ENCODE measurements around the gene CHRNA3.

The CHRNA3 gene

GRCh38 chr15:78603467-78603866, 17.3 kb downstream of the CHRNA3 start:
- H3K4me3 ChIP-seq (ENCODE audit: low read length) = no peak overlapping the region
- no peaks in the 10 kb centered on the region for H3K36me3 ChIP-seq (ENCODE audit: control insufficient read depth, insufficient read depth, low read length)
- no peaks in the 10 kb centered on the region for H3K4me1 ChIP-seq (ENCODE audit: control insufficient read depth, insufficient read depth, low read length)
- H3K27ac ChIP-seq (ENCODE audit: low read depth, low read length) = no peak overlapping the region
- no peaks in the 10 kb centered on the region for H3K27me3 ChIP-seq (ENCODE audit: control insufficient read depth, insufficient read depth, low read length)
- no peak overlapping the region for H3K9ac ChIP-seq (ENCODE audit: low read length)

GRCh38 chr15:78599189-78599588, 21.6 kb downstream of the CHRNA3 start:
- Histone ChIP-seq H3K27me3 (ENCODE audit: control insufficient read depth, insufficient read depth, low read length) (no peaks in the 10 kb centered on the region), H3K4me1 (ENCODE audit: control insufficient read depth, insufficient read depth, low read length) (no peaks in the 10 kb centered on the region), H3K27ac (ENCODE audit: low read depth, low read length) (no peak overlapping the region)

GRCh38 chr15:78598348-78598747, 22.4 kb downstream of the CHRNA3 start:
- no peaks in the 10 kb centered on the region for H3K27me3 ChIP-seq (ENCODE audit: control insufficient read depth, insufficient read depth, low read length)
- H3K9ac ChIP-seq (ENCODE audit: low read length) = no peak overlapping the region
- H3K27ac ChIP-seq (ENCODE audit: low read depth, low read length) = no peak overlapping the region
- H3K4me3 ChIP-seq (ENCODE audit: low read length) = no peak overlapping the region
- H3K4me1 ChIP-seq (ENCODE audit: control insufficient read depth, insufficient read depth, low read length) = no peaks in the 10 kb centered on the region
- no peaks in the 10 kb centered on the region for H3K36me3 ChIP-seq (ENCODE audit: control insufficient read depth, insufficient read depth, low read length)

More at GRCh38 chr15:78599189-78599588, 21.6 kb downstream of the CHRNA3 start:
- H3K36me3 ChIP-seq (ENCODE audit: control insufficient read depth, insufficient read depth, low read length) = no peaks in the 10 kb centered on the region
- no peak overlapping the region for H3K4me3 ChIP-seq (ENCODE audit: low read length)
- H3K9ac ChIP-seq (ENCODE audit: low read length) = no peak overlapping the region

- Histone ChIP-seq H3K4me3 (ENCODE audit: low read length) (no peak overlapping the region), H3K27ac (ENCODE audit: low read depth, low read length) (no peak overlapping the region), H3K27me3 (ENCODE audit: control insufficient read depth, insufficient read depth, low read length) (no peaks in the 10 kb centered on the region), H3K4me1 (ENCODE audit: control insufficient read depth, insufficient read depth, low read length) (no peaks in the 10 kb centered on the region), H3K9ac (ENCODE audit: low read length) (no peak overlapping the region), H3K36me3 (ENCODE audit: control insufficient read depth, insufficient read depth, low read length) (no peaks in the 10 kb centered on the region)
Observed at GRCh38 chr15:78597583-78597982, 23.2 kb downstream of the CHRNA3 start.

- H3K4me1 ChIP-seq (ENCODE audit: control insufficient read depth, insufficient read depth, low read length) = no peaks in the 10 kb centered on the region
- no peaks in the 10 kb centered on the region for H3K36me3 ChIP-seq (ENCODE audit: control insufficient read depth, insufficient read depth, low read length)
- no peak overlapping the region for H3K27ac ChIP-seq (ENCODE audit: low read depth, low read length)
- H3K27me3 ChIP-seq (ENCODE audit: control insufficient read depth, insufficient read depth, low read length) = no peaks in the 10 kb centered on the region
- H3K9ac ChIP-seq (ENCODE audit: low read length) = no peak overlapping the region
- no peak overlapping the region for H3K4me3 ChIP-seq (ENCODE audit: low read length)
Observed at GRCh38 chr15:78574944-78575343, 45.9 kb downstream of the CHRNA3 start.

GRCh38 chr15:78573416-78573815, 47.4 kb downstream of the CHRNA3 start:
- Histone ChIP-seq H3K4me1 (ENCODE audit: control insufficient read depth, insufficient read depth, low read length) (no peaks in the 10 kb centered on the region), H3K27me3 (ENCODE audit: control insufficient read depth, insufficient read depth, low read length) (no peaks in the 10 kb centered on the region), H3K9ac (ENCODE audit: low read length) (no peak overlapping the region), H3K36me3 (ENCODE audit: control insufficient read depth, insufficient read depth, low read length) (no peaks in the 10 kb centered on the region), H3K4me3 (ENCODE audit: low read length) (no peak overlapping the region), H3K27ac (ENCODE audit: low read depth, low read length) (no peak overlapping the region)

GRCh38 chr15:78571382-78571781, 49.4 kb downstream of the CHRNA3 start:
- H3K9ac ChIP-seq (ENCODE audit: low read length) = no peak overlapping the region
- H3K4me1 ChIP-seq (ENCODE audit: control insufficient read depth, insufficient read depth, low read length) = no peaks in the 10 kb centered on the region
- H3K36me3 ChIP-seq (ENCODE audit: control insufficient read depth, insufficient read depth, low read length) = no peaks in the 10 kb centered on the region
- no peak overlapping the region for H3K4me3 ChIP-seq (ENCODE audit: low read length)
- no peak overlapping the region for H3K27ac ChIP-seq (ENCODE audit: low read depth, low read length)
- H3K27me3 ChIP-seq (ENCODE audit: control insufficient read depth, insufficient read depth, low read length) = no peaks in the 10 kb centered on the region

- H3K36me3 ChIP-seq (ENCODE audit: control insufficient read depth, insufficient read depth, low read length) = no peaks in the 10 kb centered on the region
- H3K9ac ChIP-seq (ENCODE audit: low read length) = no peak overlapping the region
- H3K27me3 ChIP-seq (ENCODE audit: control insufficient read depth, insufficient read depth, low read length) = no peaks in the 10 kb centered on the region
- no peaks in the 10 kb centered on the region for H3K4me1 ChIP-seq (ENCODE audit: control insufficient read depth, insufficient read depth, low read length)
- no peak overlapping the region for H3K4me3 ChIP-seq (ENCODE audit: low read length)
- H3K27ac ChIP-seq (ENCODE audit: low read depth, low read length) = no peak overlapping the region
Observed at GRCh38 chr15:78570710-78571109, 50.1 kb downstream of the CHRNA3 start.

GRCh38 chr15:78567531-78567930, 53.3 kb downstream of the CHRNA3 start:
- H3K4me1 ChIP-seq (ENCODE audit: control insufficient read depth, insufficient read depth, low read length) = peaks cover 2% of the 10 kb centered on the region
- no peak overlapping the region for H3K27ac ChIP-seq (ENCODE audit: low read depth, low read length)
- no peaks in the 10 kb centered on the region for H3K36me3 ChIP-seq (ENCODE audit: control insufficient read depth, insufficient read depth, low read length)
- H3K9ac ChIP-seq (ENCODE audit: low read length) = no peak overlapping the region
- H3K27me3 ChIP-seq (ENCODE audit: control insufficient read depth, insufficient read depth, low read length) = no peaks in the 10 kb centered on the region
- no peak overlapping the region for H3K4me3 ChIP-seq (ENCODE audit: low read length)

GRCh38 chr15:78565951-78566774, 54.6 kb downstream of the CHRNA3 start:
- Histone ChIP-seq H3K36me3 (ENCODE audit: control insufficient read depth, insufficient read depth, low read length) (no peaks in the 10 kb centered on the region), H3K4me1 (ENCODE audit: control insufficient read depth, insufficient read depth, low read length) (peaks cover 2% of the 10 kb centered on the region), H3K27me3 (ENCODE audit: control insufficient read depth, insufficient read depth, low read length) (no peaks in the 10 kb centered on the region), H3K27ac (ENCODE audit: low read depth, low read length) (peak overlapping the region; percentile 2), H3K9ac (ENCODE audit: low read length) (no peak overlapping the region), H3K4me3 (ENCODE audit: low read length) (peak overlapping the region; percentile 60)

GRCh38 chr15:78565097-78565950, 55.5 kb downstream of the CHRNA3 start, which contains the start of gene CHRNA5:
TSS of gene CHRNA5 (plus strand) at chr15:78565520. CDS start at chr15:78565720, 200 bp downstream.
- Histone ChIP-seq H3K4me1 (ENCODE audit: control insufficient read depth, insufficient read depth, low read length) (peaks cover 2% of the 10 kb centered on the region), H3K9ac (ENCODE audit: low read length) (no peak within 1 kb of the TSS), H3K36me3 (ENCODE audit: control insufficient read depth, insufficient read depth, low read length) (no peaks in the 10 kb centered on the region), H3K4me3 (ENCODE audit: low read length) (peak within 1 kb of the TSS; percentile 60), H3K27me3 (ENCODE audit: control insufficient read depth, insufficient read depth, low read length) (no peaks in the 10 kb centered on the region), H3K27ac (ENCODE audit: low read depth, low read length) (peak within 1 kb of the TSS; percentile 43)

GRCh38 chr15:78564743-78565096, 56.1 kb downstream of the CHRNA3 start:
- H3K4me1 ChIP-seq (ENCODE audit: control insufficient read depth, insufficient read depth, low read length) = peaks cover 2% of the 10 kb centered on the region
- no peak overlapping the region for H3K9ac ChIP-seq (ENCODE audit: low read length)
- H3K4me3 ChIP-seq (ENCODE audit: low read length) = peak overlapping the region; percentile 60
- no peaks in the 10 kb centered on the region for H3K27me3 ChIP-seq (ENCODE audit: control insufficient read depth, insufficient read depth, low read length)
- H3K36me3 ChIP-seq (ENCODE audit: control insufficient read depth, insufficient read depth, low read length) = no peaks in the 10 kb centered on the region
- no peak overlapping the region for H3K27ac ChIP-seq (ENCODE audit: low read depth, low read length)
